Retina (tissue), 1 donor: Measurements from ENCODE around the gene PSENEN.

Source experiments
- DNase-seq: peaks from one replicate; pipeline ENCODE4 v3.0.0-alpha.2; 2016

PSENEN gene

DNA sequence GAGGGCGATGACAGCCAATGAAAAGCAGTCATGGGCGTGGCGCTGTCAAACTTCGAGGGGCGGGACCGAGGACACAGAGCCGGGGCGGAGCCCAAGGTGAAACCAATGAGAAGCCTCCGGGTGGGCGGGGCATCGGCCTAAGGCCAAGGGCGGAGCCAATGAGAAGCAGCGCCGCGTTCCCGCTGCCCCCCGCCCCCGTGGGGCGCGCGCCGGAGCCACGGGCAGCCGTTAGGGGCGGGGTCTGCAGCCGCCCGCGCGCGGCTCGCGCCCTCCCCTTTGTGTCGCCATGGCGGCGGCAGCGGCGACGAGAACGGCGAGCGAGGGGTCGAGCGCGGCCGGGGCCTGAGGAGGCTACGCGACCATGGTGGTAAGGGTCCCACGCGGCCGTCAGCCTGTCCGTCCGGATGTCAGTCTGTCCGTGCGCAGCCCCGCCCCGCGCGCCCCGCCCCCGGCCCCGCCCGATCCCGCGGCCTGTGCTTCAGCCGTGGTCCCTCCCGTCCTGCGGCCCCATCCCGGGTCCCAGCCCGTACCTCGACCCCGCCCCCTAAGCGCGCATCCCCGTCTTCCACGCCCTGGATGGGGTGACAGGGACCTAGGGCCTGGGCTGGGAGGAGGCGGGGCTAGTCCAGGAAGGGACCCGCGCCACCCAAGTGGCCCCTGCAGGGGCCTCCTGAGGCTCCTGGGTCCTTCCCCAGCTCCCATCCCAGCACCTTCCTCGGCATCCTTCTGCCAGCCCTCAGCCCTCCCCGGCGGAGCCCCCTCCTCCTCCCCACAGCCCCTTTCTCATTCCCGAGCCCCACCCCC is 30.0 kb downstream of the PSENEN start, which contains the start of gene ARHGAP33:
TSS of gene ARHGAP33 (plus strand) at position 267 of the 804 bp plus-strand sequence. CDS start at position 362, 95 bp downstream.
- DNase-seq = peak; percentile 96

DNA sequence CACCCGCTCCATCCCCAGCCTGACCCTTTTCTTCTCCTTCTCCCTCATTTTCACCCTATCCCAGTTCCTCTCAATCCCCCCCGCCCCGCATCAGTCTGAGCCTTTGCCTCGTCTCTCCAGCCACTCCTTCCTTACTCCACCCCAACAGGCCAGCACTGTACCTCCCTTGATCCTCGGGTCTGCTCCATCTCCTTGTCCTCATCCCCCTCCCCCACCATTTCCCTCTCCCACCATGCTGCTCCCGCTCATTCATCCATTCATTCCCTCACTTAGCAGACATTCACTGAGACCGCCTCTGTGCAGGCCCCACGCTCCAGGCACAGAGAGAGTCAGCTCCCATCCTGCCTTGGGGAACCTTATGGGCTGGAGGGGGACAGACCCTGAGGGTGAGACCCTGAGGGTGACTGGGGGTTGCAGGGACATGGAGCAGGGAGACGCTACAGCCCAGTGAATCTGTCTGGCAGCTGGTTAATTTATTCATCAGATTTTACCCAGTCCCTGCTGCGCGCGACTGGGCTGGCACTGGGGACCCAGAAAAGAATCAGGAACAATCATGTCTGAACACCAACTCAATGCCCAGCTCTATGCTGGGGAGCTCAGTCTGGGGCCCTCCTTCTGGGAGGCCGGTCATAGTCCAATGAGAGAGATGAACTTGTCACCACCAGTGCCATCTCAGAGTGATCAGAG is 30.8 kb downstream of the PSENEN start:
- peak; percentile 67 for DNase-seq

DNA sequence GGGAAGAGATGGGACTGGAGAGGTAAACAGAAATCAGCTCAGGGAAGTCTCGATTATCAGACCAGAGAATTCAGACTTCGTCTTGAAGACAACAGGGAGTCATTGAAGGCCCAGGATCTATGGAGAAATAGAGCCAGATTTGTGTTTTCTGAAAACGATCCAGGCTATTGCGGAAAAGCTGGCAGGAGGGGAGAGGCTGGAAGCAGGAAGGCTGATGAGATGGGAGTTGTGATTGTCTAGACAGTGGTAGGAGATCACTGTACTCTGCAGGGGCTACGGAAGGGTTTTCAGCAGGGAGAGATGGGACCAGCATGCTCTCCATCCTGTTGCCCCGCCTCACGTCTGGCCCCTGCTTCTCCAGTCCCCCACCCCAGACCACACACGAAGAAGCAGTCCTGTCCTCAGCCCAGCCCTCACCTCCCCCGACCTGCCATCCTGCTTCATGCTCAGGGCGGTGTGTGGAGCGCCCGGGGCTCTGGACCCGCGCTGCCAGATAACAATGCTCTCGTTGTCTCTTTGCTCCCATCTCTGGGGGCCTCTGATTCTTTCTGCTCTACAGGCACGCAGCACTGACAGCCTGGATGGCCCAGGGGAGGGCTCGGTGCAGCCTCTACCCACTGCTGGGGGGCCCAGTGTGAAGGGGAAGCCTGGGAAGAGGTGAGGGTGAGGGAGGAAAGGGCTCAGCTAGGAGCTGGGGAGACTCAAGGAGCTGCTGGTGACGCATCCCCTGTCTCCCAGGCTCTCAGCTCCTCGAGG is 31.8 kb downstream of the PSENEN start:
- peak; percentile 84 for DNase-seq

DNA sequence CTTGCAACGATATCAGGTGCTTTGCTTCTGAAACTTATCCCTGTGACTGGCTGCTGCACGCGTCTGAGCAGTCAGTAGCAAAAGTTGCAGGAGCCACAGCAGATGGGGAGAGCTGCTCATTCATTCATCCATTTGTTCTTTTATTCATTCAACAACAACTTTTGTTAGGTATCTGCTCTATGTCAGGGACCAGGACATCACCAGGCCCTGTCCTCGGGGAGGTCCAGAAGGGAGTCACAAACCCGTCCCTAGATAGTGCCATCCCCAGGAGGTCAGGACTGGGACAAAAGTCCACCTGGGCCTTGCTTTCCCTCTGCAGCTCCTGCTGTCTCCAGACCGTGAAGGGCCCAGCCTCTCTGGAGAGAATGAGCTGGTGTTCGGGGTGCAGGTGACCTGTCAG is 32.5 kb downstream of the PSENEN start:
- DNase-seq = no peak

DNA sequence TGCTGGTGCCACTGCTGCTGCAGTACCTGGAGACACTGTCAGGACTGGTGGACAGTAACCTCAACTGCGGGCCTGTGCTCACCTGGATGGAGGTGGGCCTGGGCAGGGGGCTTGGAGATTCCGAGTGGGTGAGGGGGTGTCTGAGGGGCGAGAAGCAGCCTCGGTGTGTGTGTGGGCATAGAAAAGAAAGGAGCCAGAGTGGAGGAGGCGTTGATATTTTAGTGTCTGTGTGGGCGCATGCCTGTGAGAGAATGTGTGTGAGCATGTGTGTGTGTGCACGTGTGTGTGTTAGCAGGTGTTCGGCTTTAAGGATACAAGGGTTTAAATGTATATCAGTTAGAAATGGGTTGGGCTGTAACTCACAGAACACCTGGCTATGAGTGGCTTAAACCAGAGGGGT is 33.6 kb downstream of the PSENEN start:
- DNase-seq = no peak

DNA sequence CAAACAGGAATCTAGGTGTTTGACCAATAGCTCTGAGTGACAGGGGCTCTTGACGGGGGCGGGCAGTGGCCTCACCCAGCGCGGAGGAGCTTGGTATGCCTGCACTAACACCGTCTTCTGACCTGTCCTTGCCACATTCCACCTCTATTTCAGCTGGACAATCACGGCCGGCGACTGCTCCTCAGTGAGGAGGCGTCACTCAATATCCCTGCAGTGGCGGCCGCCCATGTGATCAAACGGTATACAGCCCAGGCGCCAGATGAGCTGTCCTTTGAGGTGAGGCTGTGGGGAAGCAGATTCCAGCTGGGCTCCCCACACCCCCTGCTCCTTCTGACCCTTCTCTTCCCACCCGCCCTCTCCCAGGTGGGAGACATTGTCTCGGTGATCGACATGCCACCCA is 34.6 kb downstream of the PSENEN start:
- no peak for DNase-seq

DNA sequence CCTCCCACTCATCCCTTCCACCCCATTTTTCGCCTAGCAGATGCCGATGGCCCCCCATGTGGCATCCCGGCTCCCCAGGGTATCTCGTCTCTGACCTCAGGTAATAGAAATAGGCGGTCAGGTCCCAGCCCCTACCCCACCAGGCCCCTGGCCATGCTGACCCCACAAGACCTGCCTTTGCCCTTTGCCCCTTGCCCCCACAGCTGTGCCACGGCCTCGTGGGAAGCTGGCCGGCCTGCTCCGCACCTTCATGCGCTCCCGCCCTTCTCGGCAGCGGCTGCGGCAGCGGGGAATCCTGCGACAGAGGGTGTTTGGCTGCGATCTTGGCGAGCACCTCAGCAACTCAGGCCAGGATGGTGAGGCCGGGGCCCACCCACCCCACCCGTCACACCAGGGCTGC is 35.3 kb downstream of the PSENEN start:
- no peak for DNase-seq

DNA sequence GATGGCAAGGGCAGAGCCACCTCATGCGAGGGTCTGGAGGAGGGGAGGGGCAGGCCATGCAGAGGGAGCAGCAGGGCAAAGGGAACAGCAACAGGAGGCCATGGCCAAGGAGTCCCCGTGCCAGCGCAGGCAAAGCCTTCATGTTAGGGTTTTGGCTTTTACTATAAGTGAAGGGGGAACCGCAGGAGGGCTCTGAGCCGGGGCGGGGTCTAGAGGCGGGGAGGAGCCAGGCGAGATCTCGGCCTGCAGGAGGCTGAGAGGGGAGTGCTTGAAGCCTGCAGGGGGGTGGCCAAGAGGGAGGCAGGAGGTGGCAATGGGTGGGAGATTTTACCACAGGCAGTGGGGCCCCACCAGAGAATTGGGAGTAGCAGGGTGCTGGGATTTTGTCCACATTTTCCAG is 36.2 kb downstream of the PSENEN start:
- DNase-seq = no peak

DNA sequence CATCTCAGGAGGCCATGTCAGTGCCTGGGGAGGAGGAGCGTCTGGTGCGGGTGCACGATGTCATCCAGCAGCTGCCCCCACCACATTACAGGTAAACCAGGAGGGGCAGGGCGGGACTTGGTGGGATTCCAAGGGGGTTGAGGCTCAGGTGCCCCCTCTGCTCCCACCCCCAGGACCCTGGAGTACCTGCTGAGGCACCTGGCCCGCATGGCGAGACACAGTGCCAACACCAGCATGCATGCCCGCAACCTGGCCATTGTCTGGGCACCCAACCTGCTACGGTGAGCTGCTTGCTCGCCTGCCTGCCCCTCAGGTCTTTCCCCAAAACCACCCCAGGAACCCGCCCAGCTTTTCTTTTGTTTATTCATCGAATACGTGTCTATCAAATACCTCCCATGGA is 37.1 kb downstream of the PSENEN start:
- DNase-seq = no peak

DNA sequence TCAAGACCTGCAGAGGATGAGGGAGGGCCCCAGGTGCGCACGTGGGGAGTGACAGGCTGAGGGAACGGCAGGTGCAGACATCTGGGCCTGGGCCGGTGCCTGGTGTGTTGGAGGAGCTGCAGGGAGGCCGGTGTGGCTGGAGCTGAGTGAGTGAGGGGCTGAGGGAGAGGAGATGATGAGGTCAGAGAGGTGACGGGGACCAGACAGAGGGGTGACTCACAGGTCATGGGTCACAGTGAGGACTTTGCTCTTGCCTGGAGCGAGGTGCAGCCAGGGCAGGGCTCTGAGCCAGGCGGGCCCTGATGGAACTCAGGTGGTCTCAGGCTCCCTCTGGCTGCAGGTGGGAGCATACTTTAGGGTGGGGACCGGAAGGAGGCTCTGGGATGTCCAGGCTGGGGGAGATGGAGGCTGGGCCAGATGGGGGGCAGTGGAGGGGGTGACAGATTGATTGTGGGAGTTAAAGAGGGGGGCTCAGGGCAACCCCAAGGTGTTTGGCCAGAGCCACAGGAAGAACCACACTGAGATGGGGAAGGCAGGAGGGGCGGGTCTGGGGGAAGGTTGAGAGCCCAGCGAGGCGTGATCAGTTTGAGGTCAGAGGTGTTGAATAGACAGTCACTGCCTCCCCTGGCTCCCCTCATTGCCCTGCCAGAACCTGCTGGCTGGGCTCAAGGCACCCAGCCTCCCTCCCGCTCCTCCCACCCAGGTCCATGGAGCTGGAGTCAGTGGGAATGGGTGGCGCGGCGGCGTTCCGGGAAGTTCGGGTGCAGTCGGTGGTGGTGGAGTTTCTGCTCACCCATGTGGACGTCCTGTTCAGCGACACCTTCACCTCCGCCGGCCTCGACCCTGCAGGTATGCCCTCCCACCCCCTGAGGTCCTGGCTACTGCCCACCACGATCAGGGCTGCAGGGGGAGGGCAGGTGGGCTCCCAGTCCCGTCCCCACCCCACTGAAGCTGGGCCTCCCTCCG is 38.3 kb downstream of the PSENEN start:
- DNase-seq = no peak

DNA sequence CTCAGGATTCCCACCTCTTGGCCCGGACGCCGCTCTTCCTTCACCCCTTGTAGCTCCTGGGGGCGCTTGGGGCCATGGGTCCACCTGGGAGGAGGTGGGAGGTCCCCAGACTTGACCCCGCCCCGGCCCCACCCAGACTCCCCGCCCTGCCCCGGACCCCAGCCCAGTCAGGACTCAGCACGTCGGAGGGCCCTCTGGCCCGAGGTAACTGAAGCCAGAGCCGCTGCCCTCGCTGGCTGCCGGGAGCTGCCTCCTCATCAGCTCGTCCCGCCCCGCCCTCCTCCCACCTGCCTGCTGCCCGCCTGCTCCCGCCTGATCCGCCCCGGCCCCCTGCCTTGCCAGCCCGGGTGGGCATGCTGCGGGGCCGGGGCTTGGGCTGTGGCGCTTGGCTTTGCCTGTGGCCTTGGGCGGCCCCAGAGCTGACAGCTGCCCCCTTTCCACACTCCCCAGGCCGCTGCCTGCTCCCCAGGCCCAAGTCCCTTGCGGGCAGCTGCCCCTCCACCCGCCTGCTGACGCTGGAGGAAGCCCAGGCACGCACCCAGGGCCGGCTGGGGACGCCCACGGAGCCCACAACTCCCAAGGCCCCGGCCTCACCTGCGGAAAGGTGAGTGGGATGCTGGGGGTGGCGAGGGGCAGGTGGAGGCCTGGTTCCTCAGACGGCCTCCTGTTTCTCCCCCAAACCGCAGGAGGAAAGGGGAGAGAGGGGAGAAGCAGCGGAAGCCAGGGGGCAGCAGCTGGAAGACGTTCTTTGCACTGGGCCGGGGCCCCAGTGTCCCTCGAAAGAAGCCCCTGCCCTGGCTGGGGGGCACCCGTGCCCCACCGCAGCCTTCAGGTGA is 39.3 kb downstream of the PSENEN start:
- no peak for DNase-seq

DNA sequence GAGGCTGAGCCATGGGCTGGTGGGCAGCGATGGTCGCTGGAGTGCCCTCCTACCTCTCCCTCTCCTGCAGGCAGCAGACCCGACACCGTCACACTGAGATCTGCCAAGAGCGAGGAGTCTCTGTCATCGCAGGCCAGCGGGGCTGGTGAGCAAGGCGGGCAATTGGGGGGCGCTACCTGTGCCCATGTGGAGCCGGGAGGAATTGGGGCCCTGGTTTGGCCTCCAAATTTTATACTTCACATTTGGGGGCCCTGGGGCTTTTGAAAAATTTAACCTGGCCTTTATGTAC is 39.8 kb downstream of the PSENEN start:
- no peak for DNase-seq

DNA sequence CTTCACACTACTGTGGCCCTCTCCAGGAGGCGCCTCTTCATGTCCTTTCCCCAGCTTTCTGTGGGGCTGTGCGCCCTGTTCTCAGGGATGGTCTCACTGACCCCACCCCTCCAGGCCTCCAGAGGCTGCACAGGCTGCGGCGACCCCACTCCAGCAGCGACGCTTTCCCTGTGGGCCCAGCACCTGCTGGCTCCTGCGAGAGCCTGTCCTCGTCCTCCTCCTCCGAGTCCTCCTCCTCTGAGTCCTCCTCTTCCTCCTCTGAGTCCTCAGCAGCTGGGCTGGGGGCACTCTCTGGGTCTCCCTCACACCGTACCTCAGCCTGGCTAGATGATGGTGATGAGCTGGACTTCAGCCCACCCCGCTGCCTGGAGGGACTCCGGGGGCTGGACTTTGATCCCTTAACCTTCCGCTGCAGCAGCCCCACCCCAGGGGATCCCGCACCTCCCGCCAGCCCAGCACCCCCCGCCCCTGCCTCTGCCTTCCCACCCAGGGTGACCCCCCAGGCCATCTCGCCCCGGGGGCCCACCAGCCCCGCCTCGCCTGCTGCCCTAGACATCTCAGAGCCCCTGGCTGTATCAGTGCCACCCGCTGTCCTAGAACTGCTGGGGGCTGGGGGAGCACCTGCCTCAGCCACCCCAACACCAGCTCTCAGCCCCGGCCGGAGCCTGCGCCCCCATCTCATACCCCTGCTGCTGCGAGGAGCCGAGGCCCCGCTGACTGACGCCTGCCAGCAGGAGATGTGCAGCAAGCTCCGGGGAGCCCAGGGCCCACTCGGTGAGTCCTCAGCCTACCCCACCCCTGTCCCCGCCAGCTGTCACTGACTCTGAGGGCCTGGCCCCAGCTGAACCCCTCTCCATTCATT is 41.1 kb downstream of the PSENEN start:
- no peak for DNase-seq

DNA sequence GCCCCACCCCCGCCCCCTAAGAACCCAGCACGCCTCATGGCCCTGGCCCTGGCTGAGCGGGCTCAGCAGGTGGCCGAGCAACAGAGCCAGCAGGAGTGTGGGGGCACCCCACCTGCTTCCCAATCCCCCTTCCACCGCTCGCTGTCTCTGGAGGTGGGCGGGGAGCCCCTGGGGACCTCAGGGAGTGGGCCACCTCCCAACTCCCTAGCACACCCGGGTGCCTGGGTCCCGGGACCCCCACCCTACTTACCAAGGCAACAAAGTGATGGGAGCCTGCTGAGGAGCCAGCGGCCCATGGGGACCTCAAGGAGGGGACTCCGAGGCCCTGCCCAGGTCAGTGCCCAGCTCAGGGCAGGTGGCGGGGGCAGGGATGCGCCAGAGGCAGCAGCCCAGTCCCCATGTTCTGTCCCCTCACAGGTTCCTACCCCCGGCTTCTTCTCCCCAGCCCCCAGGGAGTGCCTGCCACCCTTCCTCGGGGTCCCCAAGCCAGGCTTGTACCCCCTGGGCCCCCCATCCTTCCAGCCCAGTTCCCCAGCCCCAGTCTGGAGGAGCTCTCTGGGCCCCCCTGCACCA is 41.9 kb downstream of the PSENEN start:
- no peak for DNase-seq

DNA sequence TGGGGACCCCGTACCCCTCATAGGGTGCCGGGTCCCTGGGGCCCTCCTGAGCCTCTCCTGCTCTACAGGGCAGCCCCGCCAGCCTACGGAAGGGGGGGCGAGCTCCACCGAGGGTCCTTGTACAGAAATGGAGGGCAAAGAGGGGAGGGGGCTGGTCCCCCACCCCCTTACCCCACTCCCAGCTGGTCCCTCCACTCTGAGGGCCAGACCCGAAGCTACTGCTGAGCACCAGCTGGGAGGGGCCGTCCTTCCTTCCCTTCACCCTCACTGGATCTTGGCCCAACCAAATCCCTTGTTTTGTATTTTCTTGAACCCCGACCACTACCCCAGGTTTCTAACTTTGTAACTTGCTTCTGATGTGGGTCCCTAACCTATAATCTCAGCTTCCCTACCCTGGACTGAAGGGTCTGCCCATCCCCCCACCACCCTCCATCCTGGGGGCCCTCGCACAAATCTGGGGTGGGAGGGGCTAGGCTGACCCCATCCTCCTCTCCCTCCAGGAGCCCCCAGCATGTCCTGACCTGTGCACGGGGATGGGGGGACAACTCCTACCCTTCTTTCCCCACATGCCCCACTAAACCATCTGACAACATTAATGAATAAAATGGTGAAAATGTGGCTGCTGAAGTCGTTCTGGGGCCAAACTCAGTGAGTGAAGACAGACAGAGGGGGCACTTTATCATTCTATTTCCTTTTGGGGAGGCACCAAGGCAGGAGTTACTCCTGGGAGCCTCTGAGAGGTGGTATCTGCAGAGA is 42.9 kb downstream of the PSENEN start:
- DNase-seq = no peak

DNA sequence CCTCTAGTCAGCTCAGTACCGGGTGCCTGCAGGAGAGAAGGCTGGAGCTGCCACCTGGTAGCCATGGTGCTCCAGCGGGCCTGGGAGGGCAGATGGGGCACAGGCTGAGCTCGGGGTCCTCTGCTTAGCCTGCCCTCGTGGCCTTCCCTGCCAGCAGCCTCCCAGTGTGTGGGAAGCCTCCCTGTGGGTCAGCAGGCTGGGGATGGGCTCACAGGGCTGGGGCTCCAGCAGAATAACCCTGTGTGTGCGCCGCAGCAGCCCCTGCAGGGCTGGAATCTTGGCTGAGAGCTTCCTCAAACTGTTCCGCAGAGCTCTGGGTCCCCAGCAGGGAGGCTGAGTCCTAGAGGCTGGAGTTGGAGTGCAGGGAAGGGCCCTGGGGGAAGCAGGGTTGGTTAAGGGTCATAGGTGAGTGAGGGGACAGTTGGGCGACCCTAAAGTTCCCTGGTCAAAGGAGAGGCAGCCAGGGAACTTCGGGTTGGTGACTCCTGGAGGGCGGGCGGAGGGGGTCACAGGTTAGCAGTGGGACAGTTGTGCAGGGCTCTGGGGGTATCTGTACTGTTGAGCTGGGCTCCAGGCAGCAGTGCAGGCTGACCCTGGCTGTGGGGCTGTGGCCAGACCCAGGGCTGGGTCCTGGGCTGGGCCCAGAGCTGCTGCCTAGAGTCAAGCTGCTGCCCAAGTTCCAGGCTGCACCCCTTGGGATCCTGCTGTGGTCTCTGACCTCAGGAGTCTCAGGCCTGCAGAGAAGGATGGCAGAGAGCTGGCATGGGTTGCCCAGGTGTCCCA is 43.9 kb downstream of the PSENEN start:
- DNase-seq = no peak

DNA sequence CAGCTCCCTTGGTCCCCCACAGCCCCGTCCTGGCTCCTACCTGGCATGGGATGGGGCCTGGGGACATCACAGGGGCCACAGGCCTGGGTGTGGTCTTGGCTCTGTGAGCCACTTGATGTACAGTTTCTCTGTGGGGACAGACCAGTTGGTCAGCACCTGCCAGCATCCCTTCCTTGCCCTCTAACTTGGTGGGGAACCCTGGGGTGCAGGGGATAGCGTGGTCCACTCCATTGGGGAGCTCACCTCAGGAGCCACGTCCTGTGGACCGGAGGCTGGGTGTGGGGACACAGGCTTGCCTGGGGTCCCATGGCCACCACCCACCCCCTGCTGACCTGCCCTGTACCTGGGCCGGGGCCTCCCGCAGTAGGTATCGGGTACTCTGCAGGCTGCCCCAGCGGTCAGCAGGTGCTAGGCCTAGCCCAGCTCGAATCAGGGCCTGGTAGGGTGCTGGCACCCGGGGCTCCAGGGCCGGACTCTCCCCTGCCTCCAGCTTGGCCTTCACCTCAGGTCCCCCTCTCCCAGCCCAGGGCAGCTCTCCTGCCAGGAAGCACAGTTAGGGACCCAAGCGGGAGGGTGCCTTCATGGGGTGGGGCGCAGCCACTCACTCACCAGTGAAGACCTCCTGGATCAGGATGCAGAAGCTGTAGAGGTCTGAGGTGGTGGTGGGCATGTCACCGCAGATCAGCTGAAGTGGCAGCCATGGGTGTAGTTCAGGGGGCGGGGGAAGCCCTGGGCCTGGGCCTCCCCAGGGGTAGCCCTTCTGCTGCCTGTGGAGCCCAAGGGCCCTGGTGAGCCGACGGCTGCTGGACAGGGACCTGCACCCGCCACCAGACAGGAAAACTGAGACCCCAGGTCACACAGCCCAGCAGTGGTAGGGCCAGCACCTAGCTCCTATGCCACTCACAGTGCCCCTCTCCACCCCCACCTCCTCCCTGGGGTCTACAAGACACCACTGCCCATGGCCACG is 44.8 kb downstream of the PSENEN start:
- DNase-seq = no peak
